Endothelial cell of umbilical vein (primary cell): ENCODE data around the gene LIMCH1. TPM values are rescaled to one million over a fixed set of nuclear protein-coding genes. Genes with fewer than 3 reads are reported as not detected.

Source experiments
- BruUV-seq: library from RNA; stranded (reverse); fragments of 400-500 nt; replicated peaks from 2 replicates; lab custom pipeline; 2021; lab: Mats Ljungman, UMichigan
- CTCF ChIA-PET: fragments of 300-600, 350-600 bp; sonication (Branson Sonifier 250); formaldehyde crosslinking; loops from one replicate; lab custom pipeline; 2021; ENCODE audit warnings: antibody characterized with exemption, inconsistent platforms; lab: Charles Lee
- POLR2A ChIA-PET: fragments of 300-600, 350-600 bp; sonication (Branson Sonifier 250); formaldehyde crosslinking; loops from one replicate; lab custom pipeline; 2021; ENCODE audit warnings: antibody characterized with exemption, inconsistent platforms; lab: Charles Lee
- DNase-seq: peaks from one replicate; pipeline ENCODE4 v3.0.0-alpha.2; 2011; ENCODE audit warnings: low read depth, low spot score
- FAIRE-seq: peaks from 2 replicates; lab custom pipeline; 2011; peaks lifted over from hg19 to GRCh38; lab: Jason Lieb, UNC
- H2AFZ ChIP-seq: 2 replicates; pipeline ENCODE4 v1.6.0; 2012; ENCODE audit warnings: low read depth, low read length, control low read depth, inconsistent platforms
- H3K27ac ChIP-seq: 2 replicates; pipeline ENCODE4 v1.5.1; 2011; ENCODE audit warnings: low read depth, mild to moderate bottlenecking, control low read depth, low read length, moderate library complexity; ENCODE audit not compliant: insufficient read depth
- H3K27me3 ChIP-seq, 2 experiments: 2 replicates each; pipeline versions ENCODE4 v1.6.0 to v1.6.1; 2011; ENCODE audit warnings: low read length in 2 of 2, mixed read lengths in 1 of 2; ENCODE audit not compliant: control insufficient read depth in 2 of 2, insufficient read depth in 2 of 2
- H3K36me3 ChIP-seq, 2 experiments: 2 replicates in 1 of 2; 3 replicates in 1 of 2; pipeline ENCODE4 v1.5.1; 2011; ENCODE audit warnings: low read length in 2 of 2, mild to moderate bottlenecking in 1 of 2, moderate library complexity in 1 of 2; ENCODE audit not compliant: control insufficient read depth in 2 of 2, insufficient read depth in 2 of 2; ENCODE audit errors: extremely low read depth in 1 of 2
- H3K4me1 ChIP-seq: 3 replicates; pipeline ENCODE4 v1.5.1; 2011; ENCODE audit warnings: mild to moderate bottlenecking, low read length; ENCODE audit not compliant: control insufficient read depth, insufficient read depth; ENCODE audit errors: extremely low read depth
- H3K4me2 ChIP-seq: 2 replicates; pipeline ENCODE4 v1.6.1; 2011; ENCODE audit warnings: low read length, control low read depth, mixed read lengths; ENCODE audit not compliant: insufficient read depth
- H3K4me3 ChIP-seq, 3 experiments: fragments of 200-600 bp in 1 of 3; sonication (generic), shearing (Covaris generic) in 1 of 3; replicated peaks in 1 of 3; 2 replicates each; pipeline ENCODE4 v1.5.1; 2011 to 2016; ENCODE audit warnings: control low read depth in 3 of 3, low read length in 3 of 3, mild to moderate bottlenecking in 2 of 3, inconsistent platforms in 1 of 3, low read depth in 1 of 3, moderate library complexity in 1 of 3; ENCODE audit not compliant: insufficient read depth in 1 of 3
- H3K79me2 ChIP-seq: 2 replicates; pipeline ENCODE4 v1.6.0; 2012; ENCODE audit warnings: low read length, inconsistent platforms; ENCODE audit not compliant: control insufficient read depth, insufficient read depth
- H3K9ac ChIP-seq: replicated peaks from 2 replicates; pipeline ENCODE3; 2011; ENCODE audit warnings: low read length, control low read depth; ENCODE audit not compliant: insufficient read depth; ENCODE audit errors: extremely low read depth
- H3K9me1 ChIP-seq: replicated peaks from 3 replicates; pipeline ENCODE4 v1.6.0; 2011; ENCODE audit warnings: mild to moderate bottlenecking, low read length; ENCODE audit not compliant: control insufficient read depth, insufficient read depth; ENCODE audit errors: extremely low read depth
- H3K9me3 ChIP-seq: replicated peaks from 2 replicates; pipeline ENCODE4 v1.5.1; 2012; ENCODE audit warnings: low read length, inconsistent platforms; ENCODE audit not compliant: control insufficient read depth, insufficient read depth
- H4K20me1 ChIP-seq: replicated peaks from 2 replicates; pipeline ENCODE3; 2011; ENCODE audit warnings: mild to moderate bottlenecking, low read length; ENCODE audit not compliant: control insufficient read depth, insufficient read depth; ENCODE audit errors: extremely low read depth
- EZH2 ChIP-seq: IDR thresholded peaks from 2 replicates; pipeline ENCODE4 v1.6.1; 2012; ENCODE audit warnings: borderline replicate concordance, low read depth, mild to moderate bottlenecking, moderate library complexity, low read length, inconsistent platforms; ENCODE audit not compliant: severe bottlenecking
- GATA2 ChIP-seq: IDR thresholded peaks from 2 replicates; pipeline ENCODE4 v1.7.0; 2011; ENCODE audit warnings: low read depth, mild to moderate bottlenecking, moderate library complexity, mixed read lengths, low read length; ENCODE audit not compliant: insufficient read length, insufficient read depth
- POLR2A ChIP-seq: IDR thresholded peaks from 2 replicates; pipeline ENCODE4 v1.6.1; 2012; ENCODE audit warnings: low read depth, mild to moderate bottlenecking, control low read depth, low read length
- POLR2AphosphoS5 ChIP-seq: IDR thresholded peaks from 2 replicates; pipeline ENCODE4 v1.6.1; 2012; ENCODE audit warnings: low read depth, mild to moderate bottlenecking, control low read depth, low read length, moderate library complexity; ENCODE audit not compliant: insufficient read depth
- dilution Hi-C: fragments of 300-500 bp; cut with MboI; formaldehyde crosslinking; loops from one replicate; pipeline ENCODE4 v1.15.0; 2019; ENCODE audit warnings: low sequenced_read_pairs; ENCODE audit not compliant: extremely low pct_ligation_motif_present
- intact Hi-C: fragments of 100-400 bp; cut with micrococcal nuclease; formaldehyde crosslinking; loops from one replicate; pipeline ENCODE4 v1.10.0; 2022
- polyA plus RNA-seq, 4 experiments: library from polyadenylated mRNA; depleted of rRNA in 3 of 4; stranded (reverse) in 3 of 4; unstranded in 1 of 4; fragments of >200 nt; gene quantifications; 2 replicates each; pipeline versions ENCODE4 v1.2.1 to v1.2.3, GENCODE V29; 2011 to 2012; ENCODE audit warnings: missing spikeins in 1 of 4
- total RNA-seq: library from RNA; stranded (reverse); gene quantifications from 2 replicates; pipeline ENCODE4 v1.2.3, GENCODE V29; 2021

LIMCH1 gene
- total and polyA plus RNA-seq, 2 donors (not counting 3 experiments of a cell fraction or from before 2014, with no cell fraction given): 14.3 to 32.8 TPM

- no peaks in the 10 kb centered on the region for H3K79me2 ChIP-seq
- no peak overlapping the region for H3K4me2 ChIP-seq
- H3K4me1 ChIP-seq: no peaks in the 10 kb centered on the region
- intact Hi-C loops: no loop called here
- no peak for FAIRE-seq
- no peak overlapping the region for H3K27ac ChIP-seq
- H3K27me3 ChIP-seq: peaks cover 8 to 10% of the 10 kb centered on the region in 2 experiments
- dilution Hi-C loops: no loop called here
- H4K20me1 ChIP-seq: no peaks in the 10 kb centered on the region
- H3K9ac ChIP-seq: no peak overlapping the region
- DNase-seq: no peak
- H3K4me3 ChIP-seq: no peak overlapping the region
- H3K36me3 ChIP-seq: no peaks in the 10 kb centered on the region
- CTCF ChIA-PET: interaction anchor here (1.0 kb wide), 1 partner anchor 9 kb away, joined by 5 read pairs; no protein-coding TSS in a partner anchor
- no peaks in the 10 kb centered on the region for H3K9me1 ChIP-seq
- POLR2A ChIA-PET: interaction anchor here (0.7 kb wide), 1 partner anchor 57 kb away, joined by 5 read pairs; no protein-coding TSS in a partner anchor
- H2AFZ ChIP-seq: no peak overlapping the region
- no peaks in the 10 kb centered on the region for H3K9me3 ChIP-seq
- BruUV-seq: no TSS peak
- TF ChIP-seq GATA2 (no peak), POLR2A (no peak), POLR2AphosphoS5 (no peak), EZH2 (no peak)
These were observed 133.0 kb downstream of the LIMCH1 start for GRCh38 chr4:41670982-41671381.

- CTCF ChIA-PET: no interaction called here
- TF ChIP-seq EZH2 (no peak), POLR2AphosphoS5 (no peak)
- H4K20me1 ChIP-seq: no peaks in the 10 kb centered on the region
These were observed 140.3 kb downstream of the LIMCH1 start for GRCh38 chr4:41678086-41678816.

More at GRCh38 chr4:41678086-41678816, 140.3 kb downstream of the LIMCH1 start:
- FAIRE-seq (no peak), DNase-seq (no peak)
- Histone ChIP-seq H3K79me2 (no peaks in the 10 kb centered on the region), H3K9ac (no peak overlapping the region), H3K9me1 (no peaks in the 10 kb centered on the region), H3K9me3 (no peaks in the 10 kb centered on the region), H3K4me3 (no peak overlapping the region), H3K4me2 (no peak overlapping the region), H3K36me3 (peaks cover 0 to 5% of the 10 kb centered on the region in 2 experiments), H3K27ac (no peak overlapping the region), H3K27me3 (peaks cover 7 to 12% of the 10 kb centered on the region in 2 experiments), H2AFZ (no peak overlapping the region), H3K4me1 (no peaks in the 10 kb centered on the region)
- intact Hi-C loops: no loop called here
- dilution Hi-C loops: no loop called here
- POLR2A ChIA-PET: no interaction called here
- no TSS peak for BruUV-seq
